ENCODE measurements around the gene HLA-A.
A peak's percentile ranks its signal among the peaks of the same experiment; 100 is the strongest.
"Not testable (repeated sequence)": the region's sequence is repeated elsewhere in the genome, so short reads cannot be mapped to it uniquely, and the experiment has no call there.

The HLA-A gene

GRCh38 chr6:29942275-29943052, at the start of gene HLA-A:
TSS of gene HLA-A (plus strand) at chr6:29942532. CDS start at chr6:29942554, 22 bp downstream.
- peak; percentile 82 to 88 for DNase-seq (ENCODE audit: low read depth in 2 of 2)

DNA sequence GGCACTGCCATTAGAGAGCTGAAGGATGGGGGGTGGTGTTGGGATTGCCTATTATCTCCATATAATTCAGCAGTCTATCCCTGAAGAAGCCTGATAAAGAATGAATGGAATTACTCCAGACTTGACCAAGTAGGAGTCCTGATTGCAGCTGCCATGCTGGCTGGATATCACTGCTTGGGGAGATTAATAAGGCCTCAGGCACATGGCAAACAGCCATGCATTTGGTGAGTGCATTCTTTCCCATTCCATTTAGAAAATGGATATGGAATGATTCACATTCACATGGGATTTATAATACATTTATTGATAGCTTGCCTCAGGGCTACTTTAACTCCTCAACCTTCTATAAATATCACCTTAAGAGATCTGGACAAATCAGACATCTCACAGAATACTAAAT, 49.6 kb upstream of the HLA-A start:
- DNase-seq (ENCODE audit: low read depth in 2 of 2): no peak

- DNase-seq (ENCODE audit: low read depth in 2 of 2): no peak
Measured at GRCh38 chr6:29899281-29899680, 43.1 kb upstream of the HLA-A start.

GRCh38 chr6:29905286-29905685, 37.0 kb upstream of the HLA-A start:
- DNase-seq (ENCODE audit: low read depth in 2 of 2): no peak

- no peak for DNase-seq (ENCODE audit: low read depth in 2 of 2)
Measured at GRCh38 chr6:29907637-29908340, 34.5 kb upstream of the HLA-A start.

- no peak for DNase-seq (ENCODE audit: low read depth in 2 of 2)
Measured at GRCh38 chr6:29908341-29908662, 34.0 kb upstream of the HLA-A start.

GRCh38 chr6:29908710-29909109, 33.6 kb upstream of the HLA-A start:
- no peak for DNase-seq (ENCODE audit: low read depth in 2 of 2)

DNA sequence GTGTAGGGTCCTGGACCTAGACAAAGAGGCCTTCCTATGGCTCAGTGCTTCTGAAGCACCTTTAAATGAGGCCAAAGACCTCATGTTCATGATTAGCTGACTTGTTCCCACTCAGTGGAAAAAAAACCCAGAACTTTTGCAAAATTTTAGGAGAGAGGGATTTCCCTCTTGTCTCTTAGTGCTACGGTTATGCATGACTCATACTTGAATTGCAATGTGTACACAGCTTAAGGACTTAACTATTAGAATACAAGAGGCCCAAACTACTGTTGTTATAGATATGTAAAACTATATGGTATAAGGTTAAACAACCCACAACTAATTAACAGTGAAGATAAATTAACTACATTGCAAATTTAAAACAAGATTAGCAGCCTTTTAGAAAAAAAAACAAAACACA, 32.3 kb upstream of the HLA-A start:
- DNase-seq (ENCODE audit: low read depth in 2 of 2): no peak

- no peak for DNase-seq (ENCODE audit: low read depth in 2 of 2)
Measured at GRCh38 chr6:29912840-29913239, 29.5 kb upstream of the HLA-A start.

GRCh38 chr6:29916741-29917140, 25.6 kb upstream of the HLA-A start:
- DNase-seq (ENCODE audit: low read depth in 2 of 2): no peak

GRCh38 chr6:29917857-29918256, 24.5 kb upstream of the HLA-A start:
- no peak for DNase-seq (ENCODE audit: low read depth in 2 of 2)

- DNase-seq (ENCODE audit: low read depth in 2 of 2): no peak
Measured at GRCh38 chr6:29919506-29920445, 22.6 kb upstream of the HLA-A start.

GRCh38 chr6:29924287-29924686, 18.0 kb upstream of the HLA-A start:
- no peak for DNase-seq (ENCODE audit: low read depth in 2 of 2)

DNA sequence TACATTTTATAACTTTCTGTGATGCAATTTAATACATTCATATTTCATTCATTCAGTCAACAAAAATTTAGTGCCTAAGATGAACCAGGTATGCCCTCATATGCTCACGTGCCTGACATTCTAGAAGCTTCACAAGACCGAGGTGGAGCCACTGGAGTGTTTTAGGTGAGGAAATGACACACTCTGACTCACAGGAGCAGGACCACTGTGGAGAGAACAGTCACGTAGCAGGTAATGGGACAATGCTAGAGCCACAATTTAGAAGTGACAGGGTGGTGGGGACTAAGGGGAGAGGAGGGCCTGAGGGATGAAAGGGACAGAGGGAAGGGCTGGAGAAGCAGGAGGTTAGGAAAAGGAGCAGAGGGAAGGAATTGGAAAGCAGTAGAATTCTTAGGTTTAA, 17.6 kb upstream of the HLA-A start:
- DNase-seq (ENCODE audit: low read depth in 2 of 2): no peak

GRCh38 chr6:29925321-29925720, 17.0 kb upstream of the HLA-A start:
- DNase-seq (ENCODE audit: low read depth in 2 of 2): no peak

DNA sequence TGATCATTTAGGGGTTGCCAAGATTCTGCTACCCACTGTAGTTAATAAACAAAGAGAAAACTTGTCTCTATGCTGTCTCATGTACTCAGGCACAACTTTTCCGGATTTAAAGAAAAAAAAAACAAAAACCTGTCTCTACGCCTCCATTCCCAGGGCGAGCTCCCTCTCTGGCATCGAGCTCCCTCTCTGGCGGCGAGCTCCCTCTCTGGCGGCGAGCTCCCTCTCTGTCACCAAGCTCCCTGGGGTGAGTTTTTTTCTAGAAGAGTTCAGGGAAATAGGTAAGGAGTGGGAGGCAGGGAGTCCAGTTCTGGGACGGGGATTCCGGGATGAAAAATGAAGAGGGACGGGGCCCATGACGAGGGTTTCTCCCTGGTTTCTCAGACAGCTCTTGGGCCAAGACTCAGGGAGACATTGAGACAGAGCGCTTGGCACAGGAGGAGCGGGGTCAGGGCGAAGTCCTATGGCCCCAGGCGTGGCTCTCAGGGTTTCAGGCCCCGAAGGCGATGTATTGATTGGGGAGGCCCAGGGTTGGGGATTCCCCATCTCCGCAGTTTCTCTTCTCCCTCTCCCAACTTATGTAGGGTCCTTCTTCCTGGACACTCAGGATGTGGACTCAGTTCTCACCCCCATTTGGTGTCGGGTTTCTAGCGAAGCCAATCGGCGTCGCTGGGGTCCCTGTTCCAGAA, 16.5 kb upstream of the HLA-A start:
- no peak for DNase-seq (ENCODE audit: low read depth in 2 of 2)

DNA sequence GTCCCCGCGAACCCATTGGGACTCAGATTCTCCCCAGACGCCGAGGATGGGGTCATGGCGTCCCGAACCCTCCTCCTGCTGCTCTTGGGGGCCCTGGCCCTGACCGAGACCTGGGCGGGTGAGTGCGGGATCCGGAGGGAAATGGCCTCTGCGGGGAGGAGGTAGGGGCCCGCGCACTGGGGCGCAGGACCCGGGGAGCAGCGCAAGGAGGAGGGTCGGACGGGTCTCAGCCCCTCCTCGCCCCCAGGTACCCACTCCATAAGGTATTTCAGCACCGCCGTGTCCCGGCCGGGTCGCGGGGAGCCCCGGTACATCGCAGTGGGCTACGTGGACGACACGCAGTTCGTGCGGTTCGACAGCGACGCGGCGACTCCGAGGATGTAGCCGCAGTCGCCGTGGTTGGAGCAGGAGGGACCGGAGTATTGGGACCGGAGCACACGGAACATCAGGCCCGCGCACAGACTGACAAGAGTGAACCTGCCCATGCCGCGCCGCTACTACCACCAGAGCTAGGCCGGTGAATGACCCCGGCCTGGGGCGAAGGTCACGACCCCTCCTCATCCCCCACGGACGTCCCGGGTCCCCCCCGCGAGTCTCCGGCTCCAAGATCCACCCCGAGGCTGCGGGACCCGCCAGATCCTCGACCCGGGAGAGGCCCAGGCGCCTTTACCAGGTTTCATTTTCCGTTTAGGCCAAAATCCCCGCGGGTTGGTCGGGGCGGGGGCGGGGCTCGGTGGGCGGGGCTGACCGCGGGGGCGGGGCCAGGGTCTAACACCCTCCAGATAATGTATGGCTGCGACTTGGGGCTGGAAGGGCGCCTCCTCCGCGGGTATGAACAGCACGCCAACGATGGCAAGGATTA, 15.7 kb upstream of the HLA-A start:
- DNase-seq (ENCODE audit: low read depth in 2 of 2): peak; percentile 62 to 75

GRCh38 chr6:29927275-29927569, 15.1 kb upstream of the HLA-A start:
- no peak for DNase-seq (ENCODE audit: low read depth in 2 of 2)

GRCh38 chr6:29927841-29928388, 14.4 kb upstream of the HLA-A start:
- DNase-seq (ENCODE audit: low read depth in 2 of 2): no peak

- DNase-seq (ENCODE audit: low read depth in 2 of 2): not testable (repeated sequence)
Measured at GRCh38 chr6:29930047-29930446, 12.3 kb upstream of the HLA-A start.

DNA sequence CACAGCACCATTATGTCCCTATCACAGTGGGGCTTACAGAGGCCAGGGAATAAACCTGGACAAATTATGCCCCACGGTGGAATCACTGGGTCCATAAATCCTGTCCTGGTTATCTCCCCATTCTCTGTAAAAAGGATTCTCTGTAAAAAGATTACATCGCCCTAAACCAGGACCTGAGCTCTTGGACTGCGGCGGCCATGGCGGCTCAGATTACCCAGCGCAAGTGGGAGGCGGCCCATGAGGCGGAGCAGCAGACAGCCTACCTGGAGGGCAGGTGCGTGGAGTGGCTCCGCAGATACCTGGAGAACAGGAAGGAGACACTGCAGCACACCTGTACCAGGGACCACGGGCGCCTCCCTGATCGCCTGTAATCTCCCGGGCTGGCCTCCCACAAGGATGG, 8.4 kb upstream of the HLA-A start:
- no peak for DNase-seq (ENCODE audit: low read depth in 2 of 2)
